HepG2 (cell line): Measurements from ENCODE around the gene HHIPL2. TPM values are rescaled to one million over a fixed set of nuclear protein-coding genes. Genes with fewer than 3 reads are reported as not detected.

Experiments used
- AGO1 ChIP-seq: fragments of 200-400 bp; formaldehyde crosslinking; IDR thresholded peaks from 2 replicates; pipeline ENCODE4 v1.6.1; 2017; ENCODE audit warnings: mild to moderate bottlenecking, low read depth, low read length, moderate library complexity; ENCODE audit not compliant: poor library complexity, severe bottlenecking
- ASH2L ChIP-seq: fragments of 300-600, 200-600 bp; sonication (generic); IDR thresholded peaks from 2 replicates; pipeline ENCODE4 v1.7.0; 2017; ENCODE audit warnings: low read depth, mild to moderate bottlenecking, moderate library complexity, mixed read lengths, low read length; ENCODE audit not compliant: insufficient read length
- FOSL1 ChIP-seq: sonication (generic); formaldehyde crosslinking; IDR thresholded peaks from 2 replicates; pipeline ENCODE4 v1.9.0; 2021; ENCODE audit warnings: missing genetic modification reagents, borderline replicate concordance
- FOXM1 ChIP-seq: sonication (generic); formaldehyde crosslinking; IDR thresholded peaks from 2 replicates; pipeline ENCODE4 v1.5.0; 2020; ENCODE audit warnings: missing genetic modification reagents
- GABPA ChIP-seq, 2 experiments: IDR thresholded peaks; 2 replicates each; pipeline ENCODE4 v1.6.1; 2011 to 2016; ENCODE audit warnings: low read depth in 2 of 2, low read length in 1 of 2, missing biosample characterization in 1 of 2, missing genetic modification characterization in 1 of 2
- KAT8 ChIP-seq: IDR thresholded peaks from 2 replicates; pipeline ENCODE4 v1.6.1; 2016; ENCODE audit warnings: missing genetic modification reagents, missing compliant biosample characterization
- PCBP1 ChIP-seq: fragments of 200-400 bp; formaldehyde crosslinking; IDR thresholded peaks from 2 replicates; pipeline ENCODE4 v1.6.1; 2017; ENCODE audit warnings: mild to moderate bottlenecking, low read depth, low read length, borderline replicate concordance
- ZKSCAN5 ChIP-seq: sonication (generic); formaldehyde crosslinking; IDR thresholded peaks from 2 replicates; pipeline ENCODE4 v1.5.1; 2020; ENCODE audit warnings: mild to moderate bottlenecking, missing genetic modification reagents
- ZNF138 ChIP-seq: sonication (generic); formaldehyde crosslinking; IDR thresholded peaks from 2 replicates; pipeline ENCODE4 v1.5.0; 2020; ENCODE audit warnings: mild to moderate bottlenecking, low read depth, missing genetic modification reagents
- ZNF251 ChIP-seq: sonication (generic); formaldehyde crosslinking; IDR thresholded peaks from 2 replicates; pipeline ENCODE4 v1.9.0; 2021; ENCODE audit warnings: mild to moderate bottlenecking, missing genetic modification reagents
- ZNF333 ChIP-seq: sonication (generic); formaldehyde crosslinking; IDR thresholded peaks from 2 replicates; pipeline ENCODE4 v1.4.0; 2020; ENCODE audit warnings: mild to moderate bottlenecking, missing genetic modification reagents, borderline replicate concordance
- ZNF382 ChIP-seq: sonication (generic); formaldehyde crosslinking; IDR thresholded peaks from 2 replicates; pipeline ENCODE4 v1.5.0; 2020; ENCODE audit warnings: missing genetic modification reagents, mild to moderate bottlenecking, borderline replicate concordance
- ZNF772 ChIP-seq: sonication (generic); formaldehyde crosslinking; IDR thresholded peaks from 2 replicates; pipeline ENCODE4 v1.5.0; 2020; ENCODE audit warnings: mild to moderate bottlenecking, missing genetic modification reagents
- ZNF850 ChIP-seq: sonication (generic); formaldehyde crosslinking; conservative IDR thresholded peaks from 2 replicates; pipeline ENCODE4 v1.9.0; 2021; ENCODE audit warnings: mild to moderate bottlenecking, missing genetic modification reagents
- polyA plus RNA-seq, 8 experiments: library from polyadenylated mRNA; depleted of rRNA in 3 of 8; stranded (reverse) in 7 of 8; unstranded in 1 of 8; fragments of >200 nt; fragmentation: Illumina TruSeq in 4 of 8; extraction: Trizol in 4 of 8; gene quantifications; 2 replicates each; pipeline versions ENCODE4 v1.2.1 to v1.2.3, GENCODE V29; 2011 to 2016; ENCODE audit warnings: low read depth in 4 of 8, missing spikeins in 1 of 8, mixed read lengths in 1 of 8; ENCODE audit not compliant: insufficient read depth in 1 of 8
- total RNA-seq, 5 experiments: library from RNA; depleted of rRNA; stranded (reverse); fragments of >200 nt; fragmentation: Illumina TruSeq; extraction: Trizol; gene quantifications; 2 replicates each; pipeline ENCODE4 v1.2.3, GENCODE V29; 2016; ENCODE audit warnings: low read depth in 1 of 5
- TF ChIP-seq, protein P1 (sequence below): sonication (generic); formaldehyde crosslinking; IDR thresholded peaks from 2 replicates; pipeline ENCODE4 v1.5.1; 2020; ENCODE audit warnings: mild to moderate bottlenecking, missing genetic modification reagents, borderline replicate concordance
- TF ChIP-seq, protein P2 (sequence below): sonication (generic); formaldehyde crosslinking; IDR thresholded peaks from 2 replicates; pipeline ENCODE4 v1.4.0; 2020; ENCODE audit warnings: missing genetic modification reagents
- TF ChIP-seq, protein P3 (sequence below): sonication (generic); formaldehyde crosslinking; IDR thresholded peaks from 2 replicates; pipeline ENCODE4 v1.5.0; 2020; ENCODE audit warnings: missing genetic modification reagents
- TF ChIP-seq, protein P4 (sequence below): fragments of 450-650 bp; IDR thresholded peaks from 2 replicates; pipeline ENCODE4 v1.6.1; 2017

HHIPL2 gene
- total and polyA plus RNA-seq, 2 of the 13 experiments (the other 11 are each of a cell fraction or from before 2014, with no cell fraction given), result 0.53 to 1.3 TPM

DNA sequence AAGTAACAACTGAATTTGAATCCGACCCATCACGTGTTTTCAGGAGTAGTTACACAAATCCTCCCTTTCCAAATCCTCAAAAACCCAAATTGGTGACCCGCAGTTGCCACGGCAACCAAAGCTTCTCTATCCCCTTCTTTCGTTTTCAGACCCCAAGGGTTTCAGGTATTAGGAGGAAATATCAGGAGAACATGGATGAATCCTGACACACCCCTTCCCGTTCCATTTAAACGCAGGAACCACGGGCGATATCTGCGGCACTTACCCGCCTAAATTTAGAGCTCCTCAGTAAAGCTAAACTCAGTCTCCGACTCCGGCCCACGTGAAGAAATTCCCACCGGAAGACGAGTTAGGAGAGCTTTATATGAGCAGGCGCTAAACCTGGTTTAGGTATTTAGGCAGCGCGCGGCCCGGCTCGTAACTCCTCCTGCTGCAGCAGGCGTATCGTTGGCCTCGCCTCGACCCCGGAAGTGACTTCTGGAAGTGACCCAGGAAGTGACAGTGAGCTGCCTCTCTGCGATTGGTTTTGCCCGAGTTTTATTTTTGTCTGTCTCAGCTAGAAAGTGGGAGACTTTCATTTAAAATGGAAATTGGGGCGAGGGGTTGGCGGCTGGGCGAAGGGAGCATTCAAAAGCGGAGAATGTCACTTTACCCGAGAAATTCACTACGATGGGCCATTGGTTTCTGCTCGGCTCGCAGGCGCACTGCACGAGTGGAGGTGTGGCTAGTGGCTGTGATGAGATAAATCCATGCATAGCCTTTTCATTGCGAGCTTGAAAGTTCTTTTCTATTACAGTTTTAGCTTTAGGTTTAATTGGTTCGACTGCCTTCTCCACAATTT, 41.8 kb upstream of the HHIPL2 start, which contains the start of gene TAF1A (continued):
- TF ChIP-seq FOSL1 (no peak), ZNF333 (CRISPR knock-in tag) (0 out of 2 replicates have a peak, but pooled peaks have one; percentile 76), ASH2L (peak; percentile 94), PCBP1 (no peak), ZNF382 (CRISPR knock-in tag) (no peak), ZNF850 (CRISPR knock-in tag) (no peak), ZNF251 (no peak), ZNF772 (0 out of 2 replicates have a peak, but pooled peaks have one; percentile 57), GABPA (IDR thresholded peaks at IDR 0.05; ENCODE audit: low read depth, low read length) (peak; percentile 80), GABPA (CRISPR knock-in tag; IDR thresholded peaks at IDR 0.05; ENCODE audit: low read depth) (peak; percentile 97), AGO1 (no peak), ZKSCAN5 (CRISPR knock-in tag) (no peak), KAT8 (CRISPR knock-in tag) (peak; percentile 96), ZNF138 (CRISPR knock-in tag) (no peak), FOXM1 (CRISPR knock-in tag) (no peak)
- TF ChIP-seq, protein P1, sequence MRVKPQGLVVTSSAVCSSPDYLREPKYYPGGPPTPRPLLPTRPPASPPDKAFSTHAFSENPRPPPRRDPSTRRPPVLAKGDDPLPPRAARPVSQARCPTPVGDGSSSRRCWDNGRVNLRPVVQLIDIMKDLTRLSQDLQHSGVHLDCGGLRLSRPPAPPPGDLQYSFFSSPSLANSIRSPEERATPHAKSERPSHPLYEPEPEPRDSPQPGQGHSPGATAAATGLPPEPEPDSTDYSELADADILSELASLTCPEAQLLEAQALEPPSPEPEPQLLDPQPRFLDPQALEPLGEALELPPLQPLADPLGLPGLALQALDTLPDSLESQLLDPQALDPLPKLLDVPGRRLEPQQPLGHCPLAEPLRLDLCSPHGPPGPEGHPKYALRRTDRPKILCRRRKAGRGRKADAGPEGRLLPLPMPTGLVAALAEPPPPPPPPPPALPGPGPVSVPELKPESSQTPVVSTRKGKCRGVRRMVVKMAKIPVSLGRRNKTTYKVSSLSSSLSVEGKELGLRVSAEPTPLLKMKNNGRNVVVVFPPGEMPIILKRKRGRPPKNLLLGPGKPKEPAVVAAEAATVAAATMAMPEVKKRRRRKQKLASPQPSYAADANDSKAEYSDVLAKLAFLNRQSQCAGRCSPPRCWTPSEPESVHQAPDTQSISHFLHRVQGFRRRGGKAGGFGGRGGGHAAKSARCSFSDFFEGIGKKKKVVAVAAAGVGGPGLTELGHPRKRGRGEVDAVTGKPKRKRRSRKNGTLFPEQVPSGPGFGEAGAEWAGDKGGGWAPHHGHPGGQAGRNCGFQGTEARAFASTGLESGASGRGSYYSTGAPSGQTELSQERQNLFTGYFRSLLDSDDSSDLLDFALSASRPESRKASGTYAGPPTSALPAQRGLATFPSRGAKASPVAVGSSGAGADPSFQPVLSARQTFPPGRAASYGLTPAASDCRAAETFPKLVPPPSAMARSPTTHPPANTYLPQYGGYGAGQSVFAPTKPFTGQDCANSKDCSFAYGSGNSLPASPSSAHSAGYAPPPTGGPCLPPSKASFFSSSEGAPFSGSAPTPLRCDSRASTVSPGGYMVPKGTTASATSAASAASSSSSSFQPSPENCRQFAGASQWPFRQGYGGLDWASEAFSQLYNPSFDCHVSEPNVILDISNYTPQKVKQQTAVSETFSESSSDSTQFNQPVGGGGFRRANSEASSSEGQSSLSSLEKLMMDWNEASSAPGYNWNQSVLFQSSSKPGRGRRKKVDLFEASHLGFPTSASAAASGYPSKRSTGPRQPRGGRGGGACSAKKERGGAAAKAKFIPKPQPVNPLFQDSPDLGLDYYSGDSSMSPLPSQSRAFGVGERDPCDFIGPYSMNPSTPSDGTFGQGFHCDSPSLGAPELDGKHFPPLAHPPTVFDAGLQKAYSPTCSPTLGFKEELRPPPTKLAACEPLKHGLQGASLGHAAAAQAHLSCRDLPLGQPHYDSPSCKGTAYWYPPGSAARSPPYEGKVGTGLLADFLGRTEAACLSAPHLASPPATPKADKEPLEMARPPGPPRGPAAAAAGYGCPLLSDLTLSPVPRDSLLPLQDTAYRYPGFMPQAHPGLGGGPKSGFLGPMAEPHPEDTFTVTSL (CRISPR knock-in tag), result no peak; the same call in 1 of the 2 replicates
- TF ChIP-seq, protein P2, sequence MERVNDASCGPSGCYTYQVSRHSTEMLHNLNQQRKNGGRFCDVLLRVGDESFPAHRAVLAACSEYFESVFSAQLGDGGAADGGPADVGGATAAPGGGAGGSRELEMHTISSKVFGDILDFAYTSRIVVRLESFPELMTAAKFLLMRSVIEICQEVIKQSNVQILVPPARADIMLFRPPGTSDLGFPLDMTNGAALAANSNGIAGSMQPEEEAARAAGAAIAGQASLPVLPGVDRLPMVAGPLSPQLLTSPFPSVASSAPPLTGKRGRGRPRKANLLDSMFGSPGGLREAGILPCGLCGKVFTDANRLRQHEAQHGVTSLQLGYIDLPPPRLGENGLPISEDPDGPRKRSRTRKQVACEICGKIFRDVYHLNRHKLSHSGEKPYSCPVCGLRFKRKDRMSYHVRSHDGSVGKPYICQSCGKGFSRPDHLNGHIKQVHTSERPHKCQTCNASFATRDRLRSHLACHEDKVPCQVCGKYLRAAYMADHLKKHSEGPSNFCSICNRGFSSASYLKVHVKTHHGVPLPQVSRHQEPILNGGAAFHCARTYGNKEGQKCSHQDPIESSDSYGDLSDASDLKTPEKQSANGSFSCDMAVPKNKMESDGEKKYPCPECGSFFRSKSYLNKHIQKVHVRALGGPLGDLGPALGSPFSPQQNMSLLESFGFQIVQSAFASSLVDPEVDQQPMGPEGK, result no peak
- TF ChIP-seq, protein P3, sequence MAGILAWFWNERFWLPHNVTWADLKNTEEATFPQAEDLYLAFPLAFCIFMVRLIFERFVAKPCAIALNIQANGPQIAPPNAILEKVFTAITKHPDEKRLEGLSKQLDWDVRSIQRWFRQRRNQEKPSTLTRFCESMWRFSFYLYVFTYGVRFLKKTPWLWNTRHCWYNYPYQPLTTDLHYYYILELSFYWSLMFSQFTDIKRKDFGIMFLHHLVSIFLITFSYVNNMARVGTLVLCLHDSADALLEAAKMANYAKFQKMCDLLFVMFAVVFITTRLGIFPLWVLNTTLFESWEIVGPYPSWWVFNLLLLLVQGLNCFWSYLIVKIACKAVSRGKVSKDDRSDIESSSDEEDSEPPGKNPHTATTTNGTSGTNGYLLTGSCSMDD (CRISPR knock-in tag), result no peak
- TF ChIP-seq, protein P4, sequence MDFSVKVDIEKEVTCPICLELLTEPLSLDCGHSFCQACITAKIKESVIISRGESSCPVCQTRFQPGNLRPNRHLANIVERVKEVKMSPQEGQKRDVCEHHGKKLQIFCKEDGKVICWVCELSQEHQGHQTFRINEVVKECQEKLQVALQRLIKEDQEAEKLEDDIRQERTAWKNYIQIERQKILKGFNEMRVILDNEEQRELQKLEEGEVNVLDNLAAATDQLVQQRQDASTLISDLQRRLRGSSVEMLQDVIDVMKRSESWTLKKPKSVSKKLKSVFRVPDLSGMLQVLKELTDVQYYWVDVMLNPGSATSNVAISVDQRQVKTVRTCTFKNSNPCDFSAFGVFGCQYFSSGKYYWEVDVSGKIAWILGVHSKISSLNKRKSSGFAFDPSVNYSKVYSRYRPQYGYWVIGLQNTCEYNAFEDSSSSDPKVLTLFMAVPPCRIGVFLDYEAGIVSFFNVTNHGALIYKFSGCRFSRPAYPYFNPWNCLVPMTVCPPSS, result no peak
